Measurements from ENCODE around the gene THYN1. TPM values are rescaled to one million over a fixed set of nuclear protein-coding genes. Genes with fewer than 3 reads are reported as not detected.

The THYN1 gene
- total RNA-seq, 2 experiments from 2014 or later = 75.5 to 89.5 TPM

DNA sequence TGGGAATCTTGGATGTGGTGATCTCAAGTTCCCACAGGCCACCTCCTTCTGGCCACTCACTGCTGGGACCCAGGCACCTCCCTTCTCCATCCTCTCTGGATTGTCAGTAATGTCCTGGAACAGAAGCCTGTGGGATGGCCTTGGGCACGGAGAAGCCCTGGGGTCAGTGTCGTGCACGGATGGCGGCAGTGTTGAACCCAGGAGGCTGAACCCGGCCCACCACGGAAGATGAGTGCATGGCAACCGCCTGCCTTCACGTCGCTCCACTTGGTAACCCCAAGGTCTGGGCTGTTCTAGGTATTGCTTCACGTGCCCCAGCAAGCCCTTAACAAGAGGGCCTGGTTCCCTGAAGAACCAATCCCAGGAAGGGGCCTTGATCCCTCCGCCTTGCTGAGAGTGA lies 7.1 kb downstream of the THYN1 start:
- Mint-ChIP-seq H3K27me3 (no peaks in the 10 kb centered on the region), H3K27ac (no peak overlapping the region), H3K36me3 (ENCODE audit: low read depth) (peaks cover 17% of the 10 kb centered on the region), H3K4me1 (peaks cover 12% of the 10 kb centered on the region), H3K9me3 (ENCODE audit: low read depth) (no peaks in the 10 kb centered on the region), H3K4me3 (no peak overlapping the region)
- ChIA-PET CTCF (interaction anchor here (0.7 kb wide), 1 partner anchor 302 kb away, joined by 4 read pairs; no protein-coding TSS in a partner anchor), POLR2A (no interaction called here)
- intact Hi-C loops (cut with DNase I, micrococcal nuclease) = no loop called here
- ATAC-seq (no peak), DNase-seq (no peak)

DNA sequence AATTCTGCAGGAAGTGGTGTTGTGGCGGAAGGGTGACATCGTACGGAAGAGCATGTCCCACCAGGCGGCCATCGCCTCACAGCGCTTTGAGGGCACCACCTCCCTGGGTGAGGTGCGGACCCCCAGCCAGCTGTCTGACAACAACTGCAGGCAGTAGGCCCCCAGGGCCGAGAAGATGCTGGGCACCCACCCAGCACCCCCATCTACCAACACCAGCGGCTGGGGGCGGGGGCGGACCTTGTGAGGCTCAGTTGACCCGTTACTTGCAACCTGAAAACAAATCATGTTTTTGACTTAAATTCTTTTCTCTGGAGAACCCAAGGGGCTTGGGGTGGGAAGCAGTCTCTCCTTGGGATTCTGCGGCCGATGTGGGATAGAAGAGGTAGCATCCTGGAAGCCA lies 7.7 kb downstream of the THYN1 start:
- Mint-ChIP-seq H3K4me3 (no peak overlapping the region), H3K4me1 (peaks cover 12% of the 10 kb centered on the region), H3K27me3 (no peaks in the 10 kb centered on the region), H3K27ac (no peak overlapping the region), H3K36me3 (ENCODE audit: low read depth) (peaks cover 15% of the 10 kb centered on the region), H3K9me3 (ENCODE audit: low read depth) (no peaks in the 10 kb centered on the region)
- ChIA-PET POLR2A (no interaction called here), CTCF (interaction anchor here (0.7 to 2.2 kb wide), 7 partner anchors 8 to 301 kb away, joined by 3 to 8 read pairs (median 4); partner anchors contain the start of genes ACAD8 and THYN1)
- intact Hi-C loops (cut with DNase I, micrococcal nuclease) = no loop called here
- no peak for DNase-seq
- no peak for ATAC-seq

DNA sequence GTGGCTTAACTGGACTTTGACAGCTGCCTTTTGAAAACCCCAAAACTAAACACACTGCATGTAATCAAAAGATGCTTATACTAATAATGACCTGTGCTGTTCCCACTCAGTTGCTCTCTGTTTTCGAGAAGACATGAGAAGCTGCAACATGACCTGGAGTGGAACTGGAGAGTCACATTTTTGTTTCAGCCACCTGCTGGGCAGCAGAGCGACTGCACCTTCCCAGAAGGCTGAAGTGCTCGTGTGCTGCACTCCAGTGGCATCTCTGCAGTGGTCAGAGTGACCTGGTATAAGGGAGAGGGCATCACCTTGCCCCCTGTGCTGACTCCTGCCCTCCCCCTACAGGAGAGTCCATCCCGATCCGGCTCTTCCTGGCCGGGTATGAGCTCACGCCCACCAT lies 8.6 kb downstream of the THYN1 start:
- peak; percentile 32 for DNase-seq
- Mint-ChIP-seq H3K27ac (no peak overlapping the region), H3K27me3 (no peaks in the 10 kb centered on the region), H3K4me3 (no peak overlapping the region), H3K36me3 (ENCODE audit: low read depth) (peaks cover 15% of the 10 kb centered on the region), H3K4me1 (peaks cover 12% of the 10 kb centered on the region), H3K9me3 (ENCODE audit: low read depth) (no peaks in the 10 kb centered on the region)
- peak; percentile 46 for ATAC-seq
- intact Hi-C loops (cut with DNase I, micrococcal nuclease) = no loop called here
- POLR2A ChIA-PET = interaction anchor here (1.2 kb wide), 1 partner anchor 20 kb away, joined by 3 read pairs; the partner anchor contains the start of gene VPS26B
- CTCF ChIA-PET = interaction anchor here (0.8 to 2.2 kb wide), 10 partner anchors 9 to 76 kb away, joined by 3 to 8 read pairs (median 4); partner anchors contain the start of genes ACAD8 and THYN1

DNA sequence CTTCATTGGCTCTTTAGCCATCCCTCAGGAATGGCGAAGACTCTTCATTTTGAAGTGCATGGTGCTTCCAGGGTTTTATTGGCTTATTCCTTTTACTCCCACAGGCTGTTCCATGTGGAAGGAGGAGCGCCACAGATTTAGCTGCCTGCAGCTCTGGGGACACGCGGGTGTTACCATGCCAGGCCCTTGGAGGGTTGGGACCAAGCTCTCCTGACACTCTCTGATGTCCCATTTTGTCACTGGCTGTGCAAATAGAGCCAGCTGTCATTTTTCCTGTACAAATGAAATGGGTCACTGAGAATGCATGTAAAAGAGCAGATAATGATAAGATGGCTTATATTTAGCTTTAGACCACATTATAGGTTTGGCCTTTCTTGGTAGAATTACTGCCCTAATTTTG lies 9.2 kb downstream of the THYN1 start:
- no peaks in the 10 kb centered on the region for H3K9me3 Mint-ChIP-seq (ENCODE audit: low read depth)
- no peaks in the 10 kb centered on the region for H3K27me3 Mint-ChIP-seq
- peaks cover 7% of the 10 kb centered on the region for H3K4me1 Mint-ChIP-seq
- no peak overlapping the region for H3K27ac Mint-ChIP-seq
- DNase-seq (no peak), ATAC-seq (no peak)
- no peak overlapping the region for H3K4me3 Mint-ChIP-seq
- ChIA-PET POLR2A (interaction anchor here (1.2 kb wide), 1 partner anchor 19 kb away, joined by 3 read pairs; the partner anchor contains the start of gene VPS26B), CTCF (interaction anchor here (0.7 to 2.2 kb wide), 9 partner anchors 10 to 75 kb away, joined by 3 to 8 read pairs (median 4); no protein-coding TSS in a partner anchor)
- intact Hi-C loops (cut with DNase I, micrococcal nuclease) = no loop called here
- peaks cover 14% of the 10 kb centered on the region for H3K36me3 Mint-ChIP-seq (ENCODE audit: low read depth)

DNA sequence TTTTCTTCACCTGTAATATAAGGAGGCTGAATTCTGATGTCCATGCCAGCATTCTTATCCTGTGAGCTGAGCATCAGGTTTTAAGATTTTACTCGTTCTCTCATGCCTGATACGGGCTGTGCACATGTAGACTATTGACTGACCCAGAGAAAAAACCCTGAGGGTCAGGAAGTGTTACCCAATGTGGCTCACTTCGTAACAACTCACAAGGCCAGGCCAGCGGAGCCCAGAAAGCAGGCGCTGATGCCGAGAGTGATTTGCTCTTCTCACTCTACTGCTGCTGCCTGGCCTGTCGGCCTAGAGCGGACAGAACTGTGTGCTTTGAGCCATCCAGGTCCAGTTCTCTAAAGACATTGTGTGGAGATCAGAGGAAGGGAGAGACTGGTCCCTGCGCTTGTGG lies 10.8 kb downstream of the THYN1 start:
- ATAC-seq = no peak
- Mint-ChIP-seq H3K27me3 (no peaks in the 10 kb centered on the region), H3K4me1 (no peaks in the 10 kb centered on the region), H3K36me3 (ENCODE audit: low read depth) (peaks cover 8% of the 10 kb centered on the region), H3K9me3 (ENCODE audit: low read depth) (no peaks in the 10 kb centered on the region), H3K27ac (no peak overlapping the region), H3K4me3 (no peak overlapping the region)
- ChIA-PET POLR2A (no interaction called here), CTCF (interaction anchor here (1.0 kb wide), 1 partner anchor 13 kb away, joined by 3 read pairs; no protein-coding TSS in a partner anchor)
- no peak for DNase-seq
- intact Hi-C loops (cut with DNase I, micrococcal nuclease) = no loop called here

DNA sequence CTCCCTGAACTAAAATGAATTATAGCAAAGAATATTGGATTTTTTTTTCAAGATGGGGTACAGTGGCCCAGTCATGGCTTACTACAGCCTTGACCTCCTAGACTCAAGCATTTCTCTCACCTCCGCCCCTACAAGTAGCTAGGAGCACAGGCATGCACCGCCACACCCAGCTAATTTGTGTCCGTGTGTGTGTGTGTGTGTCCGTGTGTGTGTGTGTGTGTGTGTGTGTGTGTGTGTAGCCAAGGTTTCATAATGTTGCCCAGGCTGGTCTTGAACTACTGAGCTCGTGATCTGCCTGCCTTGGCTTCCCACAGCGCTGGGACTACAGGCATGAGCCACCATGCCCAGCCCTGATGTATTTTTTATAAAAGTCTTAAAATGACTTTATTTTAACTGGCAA lies 12.6 kb downstream of the THYN1 start:
- ChIA-PET CTCF (interaction anchor here (0.8 to 1.9 kb wide), 2 partner anchors 15 to 22 kb away, joined by 3 to 8 read pairs; no protein-coding TSS in a partner anchor), POLR2A (no interaction called here)
- intact Hi-C loops (cut with DNase I, micrococcal nuclease) = no loop called here
- H3K4me1 Mint-ChIP-seq = no peaks in the 10 kb centered on the region
- H3K27me3 Mint-ChIP-seq = no peaks in the 10 kb centered on the region
- H3K4me3 Mint-ChIP-seq = no peak overlapping the region
- H3K36me3 Mint-ChIP-seq (ENCODE audit: low read depth) = peaks cover 7% of the 10 kb centered on the region
- no peak overlapping the region for H3K27ac Mint-ChIP-seq
- DNase-seq (no peak), ATAC-seq (no peak)
- H3K9me3 Mint-ChIP-seq (ENCODE audit: low read depth) = no peaks in the 10 kb centered on the region

DNA sequence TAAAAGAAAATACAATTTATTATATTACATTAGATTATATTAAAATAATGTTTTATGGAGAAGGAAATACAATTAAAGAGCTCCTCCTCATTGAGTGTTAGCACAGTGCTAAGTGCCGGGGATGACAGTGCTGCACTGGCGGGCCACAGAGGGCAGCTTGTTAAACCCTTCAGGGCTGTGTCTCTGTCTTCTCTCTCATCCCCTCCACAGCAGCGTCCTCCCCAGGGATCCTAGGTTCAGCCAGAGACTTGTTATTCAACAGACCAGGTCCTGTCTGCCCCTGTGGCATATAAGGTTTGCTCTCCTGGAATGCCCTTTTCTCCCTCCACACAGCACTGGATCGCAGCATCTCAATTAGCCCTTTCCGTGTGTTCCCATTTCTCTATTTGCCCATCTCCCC lies 14.2 kb downstream of the THYN1 start:
- DNase-seq = no peak
- POLR2A ChIA-PET = interaction anchor here (0.8 kb wide), 1 partner anchor 15 kb away, joined by 3 read pairs; the partner anchor contains the start of gene ACAD8
- Mint-ChIP-seq H3K36me3 (ENCODE audit: low read depth) (peaks cover 8% of the 10 kb centered on the region), H3K27me3 (no peaks in the 10 kb centered on the region), H3K9me3 (ENCODE audit: low read depth) (no peaks in the 10 kb centered on the region), H3K4me1 (no peaks in the 10 kb centered on the region), H3K27ac (no peak overlapping the region), H3K4me3 (no peak overlapping the region)
- ATAC-seq = no peak
- CTCF ChIA-PET = no interaction called here
- intact Hi-C loops (cut with DNase I, micrococcal nuclease) = no loop called here

DNA sequence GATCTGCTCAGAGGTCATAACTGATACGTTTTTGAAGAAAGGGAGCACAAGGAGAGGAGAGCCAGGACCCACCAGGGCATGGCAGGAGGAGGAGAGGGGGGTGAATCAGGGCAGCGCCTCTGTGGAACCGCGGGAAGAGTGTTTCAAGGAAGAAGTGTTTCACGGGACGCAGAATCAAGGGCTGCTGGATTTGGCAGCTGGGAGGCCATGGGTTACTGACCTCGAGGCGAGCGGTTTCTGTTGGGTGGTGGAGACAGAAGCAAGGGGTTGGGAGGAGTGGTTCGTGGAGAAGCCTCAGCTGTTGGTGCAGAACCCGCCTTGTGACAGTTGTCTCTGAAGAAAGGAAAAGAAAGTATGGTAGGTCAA lies 15.6 kb downstream of the THYN1 start:
- Mint-ChIP-seq H3K9me3 (ENCODE audit: low read depth) (no peaks in the 10 kb centered on the region), H3K4me1 (peaks cover 4% of the 10 kb centered on the region), H3K4me3 (no peak overlapping the region), H3K27ac (no peak overlapping the region), H3K27me3 (no peaks in the 10 kb centered on the region), H3K36me3 (ENCODE audit: low read depth) (peaks cover 7% of the 10 kb centered on the region)
- ATAC-seq = no peak
- no peak for DNase-seq
- POLR2A ChIA-PET = no interaction called here
- intact Hi-C loops (cut with DNase I, micrococcal nuclease) = no loop called here
- CTCF ChIA-PET = no interaction called here

DNA sequence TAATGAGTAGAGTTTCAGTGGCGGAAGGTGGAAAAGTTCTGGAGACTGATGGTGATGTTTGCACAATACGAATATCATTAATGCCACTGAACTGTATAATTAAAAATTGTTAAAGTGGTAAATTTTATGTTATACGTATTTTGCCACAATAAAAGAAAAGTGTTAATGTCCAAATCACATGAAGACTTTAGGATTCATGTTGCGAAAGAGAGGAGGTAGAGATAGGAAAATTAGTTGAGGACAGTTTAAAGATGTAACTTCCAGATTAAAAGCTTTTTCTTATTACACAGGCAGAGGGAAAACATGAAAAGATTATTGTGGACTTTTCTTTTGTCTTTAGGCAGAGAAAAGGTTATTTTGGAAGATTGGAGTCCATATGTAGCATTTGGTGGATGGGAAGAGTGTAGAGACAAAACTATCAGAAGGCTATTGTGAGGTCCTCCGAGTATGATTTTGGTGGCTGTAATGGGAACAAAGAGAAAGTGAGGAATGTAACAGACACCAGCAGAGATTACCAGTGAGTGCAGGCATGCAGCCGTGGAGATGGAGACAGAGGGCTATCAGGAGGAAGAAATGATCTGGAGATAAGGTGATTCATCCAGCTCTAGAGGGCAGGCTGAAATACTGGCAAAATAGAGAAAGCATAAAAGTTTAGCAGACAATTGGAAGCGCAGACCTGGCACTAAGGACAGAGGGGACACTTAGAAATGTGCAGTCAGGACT lies 16.2 kb downstream of the THYN1 start:
- intact Hi-C loops (cut with DNase I, micrococcal nuclease) = no loop called here
- ChIA-PET CTCF (interaction anchor here (0.8 kb wide), 1 partner anchor 14 kb away, joined by 4 read pairs; no protein-coding TSS in a partner anchor), POLR2A (no interaction called here)
- peaks cover 7% of the 10 kb centered on the region for H3K36me3 Mint-ChIP-seq (ENCODE audit: low read depth)
- no peak overlapping the region for H3K4me3 Mint-ChIP-seq
- no peak overlapping the region for H3K27ac Mint-ChIP-seq
- no peaks in the 10 kb centered on the region for H3K27me3 Mint-ChIP-seq
- no peak for DNase-seq
- peaks cover 6% of the 10 kb centered on the region for H3K4me1 Mint-ChIP-seq
- H3K9me3 Mint-ChIP-seq (ENCODE audit: low read depth) = no peaks in the 10 kb centered on the region
- no peak for ATAC-seq

DNA sequence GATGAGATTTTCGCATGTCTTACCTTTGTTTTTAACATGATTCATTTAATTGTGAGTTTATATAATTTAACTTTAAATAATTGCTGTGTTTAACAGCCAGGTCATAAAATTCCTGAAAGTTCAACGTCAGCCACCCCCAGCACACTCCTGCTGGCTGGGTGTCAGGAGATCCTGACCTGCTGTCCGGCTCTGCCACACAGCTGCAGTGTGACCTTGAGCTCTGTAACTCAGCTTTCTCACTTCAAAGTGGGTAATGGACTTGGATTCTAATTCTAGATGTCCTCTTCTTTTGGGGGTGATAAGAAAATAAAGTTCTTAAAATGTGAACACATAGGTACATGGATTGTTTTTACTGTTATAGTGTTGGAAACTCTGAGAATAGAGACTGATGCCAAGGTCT lies 17.8 kb downstream of the THYN1 start:
- intact Hi-C loops (cut with DNase I, micrococcal nuclease) = no loop called here
- CTCF ChIA-PET = no interaction called here
- H3K4me3 Mint-ChIP-seq = no peak overlapping the region
- POLR2A ChIA-PET = no interaction called here
- H3K9me3 Mint-ChIP-seq (ENCODE audit: low read depth) = no peaks in the 10 kb centered on the region
- ATAC-seq = no peak
- DNase-seq = no peak
- H3K4me1 Mint-ChIP-seq = peaks cover 18% of the 10 kb centered on the region
- H3K27me3 Mint-ChIP-seq = no peaks in the 10 kb centered on the region
- H3K27ac Mint-ChIP-seq = no peak overlapping the region
- H3K36me3 Mint-ChIP-seq (ENCODE audit: low read depth) = peaks cover 11% of the 10 kb centered on the region

DNA sequence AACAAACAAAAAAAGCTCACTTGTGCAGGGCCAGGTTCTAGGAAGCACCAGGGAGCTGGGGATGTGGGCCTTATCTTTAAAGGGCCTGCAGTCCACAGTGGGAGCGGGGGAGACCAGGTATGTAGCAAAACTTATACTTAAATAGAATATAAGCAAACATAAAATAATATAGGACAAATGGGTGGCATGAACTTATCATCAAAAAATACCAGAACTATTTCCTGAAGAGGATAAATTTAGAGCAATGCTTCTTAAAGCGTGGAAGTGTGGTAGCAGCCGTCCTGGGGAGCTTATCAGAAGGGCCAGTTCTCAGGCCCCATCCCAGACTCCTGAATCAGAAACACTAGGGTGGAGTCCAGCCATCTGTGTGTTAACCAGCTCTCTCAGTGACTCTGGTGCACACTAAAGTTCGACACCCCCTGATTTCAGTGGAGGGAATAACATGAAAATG lies 19.4 kb downstream of the THYN1 start:
- no peak overlapping the region for H3K4me3 Mint-ChIP-seq
- peaks cover 8% of the 10 kb centered on the region for H3K36me3 Mint-ChIP-seq (ENCODE audit: low read depth)
- H3K9me3 Mint-ChIP-seq (ENCODE audit: low read depth) = no peaks in the 10 kb centered on the region
- H3K27ac Mint-ChIP-seq = no peak overlapping the region
- no peak for DNase-seq
- ChIA-PET POLR2A (interaction anchor here (0.9 kb wide), 1 partner anchor 15 kb away, joined by 3 read pairs; no protein-coding TSS in a partner anchor), CTCF (interaction anchor here (0.6 to 2.1 kb wide), 4 partner anchors 9 to 21 kb away, joined by 3 to 8 read pairs (median 3); partner anchors contain the start of gene VPS26B)
- no peaks in the 10 kb centered on the region for H3K27me3 Mint-ChIP-seq
- intact Hi-C loops (cut with DNase I, micrococcal nuclease) = no loop called here
- H3K4me1 Mint-ChIP-seq = peaks cover 33% of the 10 kb centered on the region
- ATAC-seq = no peak

All from activated CD4-positive, alpha-beta T cell treated with anti-CD3 and anti-CD28 coated beads for 36 hours (primary cell).